GM19463 (cell line): Measurements from ENCODE around the gene CNGA3.

Experiments used
- ATAC-seq: cut with Tn5 transposase; IDR thresholded peaks from one replicate; pipeline ENCODE4 v1.9.1; 2021; ENCODE audit warnings: mild to moderate bottlenecking, moderate library complexity; ENCODE audit not compliant: unreplicated experiment

CNGA3 gene

DNA sequence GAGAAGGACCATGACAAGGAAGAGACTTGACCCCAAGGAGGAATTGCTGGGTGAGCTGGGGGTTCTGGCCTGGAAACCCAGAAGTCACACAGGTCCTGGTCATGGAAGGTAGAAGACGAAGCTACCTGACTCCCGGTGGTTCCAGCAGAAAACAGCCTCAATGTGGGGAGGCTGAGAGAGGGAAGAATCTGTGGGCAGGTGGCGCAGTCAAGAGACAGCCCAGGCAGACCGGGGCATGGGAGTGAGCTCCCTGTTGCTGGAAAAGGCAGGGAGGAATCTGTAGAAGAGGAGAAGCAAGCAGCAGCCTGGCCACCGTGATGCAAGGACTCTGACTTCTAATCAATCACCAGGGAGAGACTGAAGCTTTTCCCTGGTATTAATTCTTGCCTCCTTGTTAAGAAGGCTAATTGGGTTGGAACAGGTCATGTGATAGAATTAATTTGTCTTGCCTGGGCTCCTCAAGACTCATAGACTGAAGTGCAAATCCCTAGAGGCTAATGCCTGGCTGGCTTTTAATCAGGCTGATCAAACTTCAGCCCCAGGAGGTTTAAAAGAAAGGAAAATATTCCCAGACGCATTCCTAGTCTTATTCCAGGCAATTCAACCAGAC, 30.1 kb downstream of the CNGA3 start:
- ATAC-seq, result no peak

DNA sequence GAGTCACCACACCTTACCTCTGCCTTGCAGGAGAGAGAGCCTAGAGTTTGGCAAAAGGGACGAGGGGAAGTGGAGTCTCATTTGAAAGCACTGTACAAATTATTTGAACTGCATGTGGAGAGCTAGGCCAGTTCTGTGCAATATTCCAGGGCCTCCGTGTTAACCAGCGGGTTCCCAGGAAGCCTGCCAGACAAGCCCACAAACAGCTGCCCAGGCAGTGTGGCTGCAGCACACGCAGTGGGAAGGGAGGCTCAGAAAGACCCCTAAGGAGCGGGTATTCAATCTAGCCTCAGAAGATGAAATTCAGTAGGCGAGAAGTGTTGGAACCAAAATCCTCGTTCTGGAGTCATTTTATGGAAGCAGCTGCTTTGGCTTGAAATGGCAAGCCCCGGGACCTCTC, 30.7 kb downstream of the CNGA3 start:
- ATAC-seq, result no peak

DNA sequence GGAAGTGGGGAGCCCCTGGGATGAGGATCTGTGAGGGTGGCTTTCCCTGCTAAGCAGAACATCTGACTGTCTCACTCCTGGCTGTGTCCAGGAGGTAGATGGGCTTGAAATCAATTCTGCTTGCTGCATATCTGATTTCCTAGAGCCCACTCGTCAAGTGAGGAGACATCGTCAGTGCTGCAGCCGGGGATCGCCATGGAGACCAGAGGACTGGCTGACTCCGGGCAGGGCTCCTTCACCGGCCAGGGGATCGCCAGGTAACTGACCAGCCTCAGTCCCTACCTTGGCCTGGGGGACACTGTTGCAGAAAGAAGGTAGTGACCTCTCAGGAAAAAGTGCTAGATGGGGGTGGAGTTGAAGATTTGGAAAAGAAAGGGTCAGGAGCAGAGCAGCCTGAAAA, 31.3 kb downstream of the CNGA3 start:
- no peak for ATAC-seq

DNA sequence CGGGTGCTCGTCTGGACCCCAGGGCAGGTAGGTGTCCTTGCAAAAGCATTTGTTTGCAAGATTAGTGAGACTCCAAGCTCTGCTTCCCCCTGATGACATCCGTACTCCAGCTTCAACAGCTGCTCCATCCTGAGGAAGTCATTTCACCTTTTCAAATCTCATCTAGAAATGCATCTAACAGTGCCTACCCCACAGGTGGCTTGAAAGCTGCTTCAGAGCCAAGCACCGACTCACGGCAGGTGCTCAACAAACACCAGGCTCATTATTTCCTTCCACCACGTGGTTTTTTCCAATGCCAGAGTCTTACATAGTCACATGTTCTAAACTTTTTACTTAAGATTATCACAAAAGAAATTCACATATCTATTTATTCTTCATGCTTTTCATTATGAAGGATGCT, 31.9 kb downstream of the CNGA3 start:
- ATAC-seq, result no peak

DNA sequence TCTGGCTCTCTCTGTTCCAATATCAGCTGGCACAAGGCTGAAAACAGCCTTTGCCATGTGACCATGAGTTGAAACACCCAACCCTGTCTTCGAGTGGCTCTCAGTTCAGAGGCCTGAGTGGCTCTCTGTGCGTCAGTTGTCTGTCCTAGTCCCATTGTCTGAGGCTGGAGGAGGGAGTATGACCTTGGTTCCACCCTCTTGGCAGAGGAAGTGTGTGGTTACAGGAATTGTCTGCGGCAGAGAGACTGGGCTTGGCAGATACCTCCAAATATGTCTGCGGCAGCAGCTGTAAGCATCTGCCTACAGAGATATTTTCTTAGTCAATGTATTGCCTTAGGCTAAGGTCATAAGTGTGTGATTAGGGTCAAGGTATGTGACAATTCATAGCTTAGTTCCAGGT, 32.6 kb downstream of the CNGA3 start:
- no peak for ATAC-seq

DNA sequence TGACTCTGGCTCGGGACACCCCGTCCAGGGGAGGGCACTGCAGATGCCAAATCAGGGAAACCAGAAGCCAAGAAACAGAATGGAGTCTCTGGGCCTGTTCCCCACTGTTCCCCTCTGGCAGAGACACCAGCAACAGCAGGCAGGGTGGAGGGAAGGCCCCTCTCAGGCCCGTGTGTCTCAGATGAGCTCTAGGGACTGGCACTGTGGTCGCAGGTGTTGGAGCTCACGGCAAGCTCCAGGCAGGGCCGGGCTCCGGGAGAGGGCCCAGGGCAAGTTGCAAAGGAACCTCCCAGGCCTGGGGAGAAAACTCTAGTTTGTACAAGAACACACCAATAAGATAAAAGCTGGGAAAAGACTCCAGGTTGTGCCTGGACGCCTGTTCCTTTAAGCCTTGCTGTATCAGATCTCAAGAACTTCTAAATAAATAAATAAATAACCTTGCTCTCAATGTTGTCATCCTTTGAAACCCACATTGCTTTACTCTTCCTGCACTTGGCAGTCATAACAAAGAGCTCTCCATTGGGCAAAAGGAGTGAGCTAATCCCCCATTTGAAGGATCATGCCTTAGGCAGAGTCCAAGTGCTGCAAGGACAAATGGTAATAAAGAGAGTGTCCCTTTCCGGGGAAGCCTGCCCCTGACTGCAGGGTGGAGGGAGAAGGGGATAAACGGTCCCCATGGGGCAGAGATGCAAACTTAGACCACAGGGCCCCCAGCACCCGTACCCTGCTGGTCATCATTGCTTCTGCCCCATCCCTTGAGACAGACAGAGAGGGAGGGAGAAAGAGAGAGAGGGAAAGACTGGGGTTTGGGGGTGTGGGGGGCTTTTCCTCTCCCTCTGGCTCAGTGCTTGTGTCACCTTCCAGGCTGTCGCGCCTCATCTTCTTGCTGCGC, 33.3 kb downstream of the CNGA3 start:
- ATAC-seq, result no peak

DNA sequence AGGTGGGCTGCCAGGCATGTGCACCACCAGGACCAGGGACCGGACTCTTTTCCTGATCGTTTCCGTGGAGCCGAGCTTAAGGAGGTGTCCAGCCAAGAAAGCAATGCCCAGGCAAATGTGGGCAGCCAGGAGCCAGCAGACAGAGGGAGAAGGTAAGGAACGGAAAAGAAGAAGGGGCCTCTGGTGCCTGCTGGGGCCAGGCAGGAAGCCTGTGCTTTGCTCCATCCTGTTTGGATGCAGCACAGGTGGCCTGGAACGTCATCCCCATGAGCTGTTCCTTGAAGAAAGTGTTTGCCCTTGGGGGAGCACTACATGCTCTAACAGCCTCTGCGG, 33.9 kb downstream of the CNGA3 start:
- ATAC-seq, result no peak

DNA sequence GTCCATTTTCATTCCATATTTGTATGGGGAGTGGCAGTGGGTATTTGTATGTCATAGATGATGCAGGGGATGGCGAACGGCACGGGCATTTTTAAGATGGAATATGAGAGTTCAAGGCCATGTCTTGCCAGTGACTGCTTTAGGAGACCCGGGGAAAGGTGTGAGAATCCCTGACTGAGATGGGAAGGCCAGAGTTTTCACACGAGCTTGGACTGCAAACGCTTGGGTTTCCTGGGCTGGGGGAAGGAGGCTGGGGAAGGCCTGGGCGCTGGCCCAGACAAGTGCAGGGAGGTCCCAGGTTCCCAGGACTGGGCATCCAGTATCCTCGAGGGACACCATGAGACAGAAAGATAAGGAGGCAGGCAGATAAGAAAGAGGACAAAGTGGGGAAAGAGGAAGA, 35.2 kb downstream of the CNGA3 start:
- no peak for ATAC-seq

DNA sequence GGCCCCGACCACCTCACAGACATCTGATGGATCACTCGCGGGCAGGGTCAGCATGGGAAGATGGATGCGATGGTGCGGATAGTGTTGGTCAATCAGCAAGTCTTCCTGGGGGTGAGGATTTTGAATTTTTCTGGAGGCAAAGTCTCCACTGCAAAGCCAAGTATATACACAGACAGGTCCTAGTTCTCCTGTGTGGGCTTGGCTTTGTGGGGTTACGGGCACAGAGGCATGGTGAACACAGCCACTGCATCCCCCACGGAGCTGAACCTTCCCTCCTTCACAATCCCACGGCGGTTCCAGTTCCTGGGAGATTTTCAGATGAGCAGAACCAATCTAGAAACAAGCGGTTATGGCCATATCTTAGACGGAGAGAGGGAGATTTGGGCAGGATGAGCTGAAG, 35.8 kb downstream of the CNGA3 start:
- no peak for ATAC-seq

DNA sequence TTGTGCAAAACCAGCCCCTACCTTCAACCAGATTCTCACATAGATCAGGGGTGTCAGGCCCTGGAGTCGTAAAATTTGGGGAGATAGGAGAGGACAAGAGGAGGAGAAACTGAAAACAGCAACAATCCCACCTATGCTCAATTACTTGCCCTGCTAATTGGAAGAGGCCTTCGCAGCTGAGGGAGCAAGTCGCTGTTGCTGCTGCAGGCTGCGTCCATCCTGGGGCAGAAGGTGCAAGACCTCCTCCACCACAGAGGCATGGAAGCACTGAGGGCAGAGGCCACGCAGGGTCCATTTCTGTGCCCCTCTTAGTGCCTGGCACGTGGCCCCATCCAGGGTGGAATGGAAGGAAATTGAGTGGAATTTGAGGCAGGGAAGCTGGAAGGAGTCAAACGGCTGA, 36.5 kb downstream of the CNGA3 start:
- ATAC-seq, result no peak

DNA sequence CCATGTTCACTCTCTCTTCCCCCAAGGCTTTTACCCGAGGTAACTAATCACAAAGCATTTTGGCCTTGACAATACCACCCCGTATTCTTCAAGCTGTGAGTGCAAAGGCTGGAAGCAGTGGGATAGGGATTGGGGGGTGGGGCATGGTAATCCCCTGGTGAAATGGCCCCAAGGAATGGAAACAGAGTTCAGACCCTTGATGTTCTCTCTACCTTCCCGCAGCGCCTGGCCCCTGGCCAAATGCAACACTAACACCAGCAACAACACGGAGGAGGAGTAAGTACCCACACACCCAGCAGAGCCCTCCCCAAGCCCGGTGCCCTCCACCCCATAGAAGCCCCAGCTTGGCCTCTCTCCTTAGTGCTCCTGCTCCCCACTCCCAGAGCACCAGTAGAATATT, 36.9 kb downstream of the CNGA3 start:
- no peak for ATAC-seq

DNA sequence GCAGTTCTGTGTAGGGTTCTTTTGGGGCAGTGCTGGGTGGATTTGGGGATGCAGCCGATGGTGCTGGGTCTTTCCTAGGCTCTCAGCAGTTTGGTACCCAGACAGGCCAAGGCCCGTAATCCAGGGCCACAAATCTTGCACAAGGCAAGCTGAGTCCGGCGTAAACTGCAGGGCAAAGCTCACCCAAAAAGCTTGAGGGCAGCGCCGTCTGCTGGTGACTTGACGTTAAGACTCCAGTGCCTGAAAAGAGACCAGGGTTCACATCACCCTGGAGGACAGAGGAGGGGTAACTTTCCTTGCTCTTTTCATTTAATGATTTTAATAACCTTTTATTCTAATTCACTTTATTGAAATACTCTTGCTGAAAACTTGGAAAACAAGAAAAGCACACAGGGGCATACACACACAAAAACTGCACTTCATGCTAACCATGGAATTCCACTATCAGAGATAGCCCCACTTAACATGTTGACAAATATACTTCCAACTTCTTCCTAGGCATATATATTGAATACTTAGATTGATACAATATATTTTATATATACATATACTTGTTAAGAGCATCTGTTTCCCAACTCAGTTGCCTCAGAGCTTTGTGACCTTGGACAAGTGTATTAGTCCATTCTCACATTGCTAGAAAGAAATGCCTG, 38.9 kb downstream of the CNGA3 start:
- no peak for ATAC-seq

DNA sequence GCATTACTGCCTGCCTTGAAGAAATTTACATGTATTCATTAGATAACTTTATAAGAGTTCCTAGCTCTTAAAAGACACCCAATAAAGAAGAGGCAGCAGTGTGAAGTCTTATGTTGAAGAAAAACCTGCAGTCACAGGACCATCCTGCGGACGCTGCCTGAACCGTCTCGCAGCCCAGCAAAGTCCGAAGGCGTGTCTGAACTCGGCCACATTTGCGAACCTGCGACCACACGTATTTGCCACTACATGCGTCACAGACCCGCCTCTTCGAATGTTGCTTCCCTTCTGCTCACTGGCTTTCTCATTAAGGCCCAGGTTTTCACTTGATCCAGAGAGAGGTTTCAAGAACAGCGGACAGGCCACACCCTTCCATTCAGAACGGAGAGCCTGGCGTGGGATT, 41.2 kb downstream of the CNGA3 start:
- ATAC-seq, result no peak

DNA sequence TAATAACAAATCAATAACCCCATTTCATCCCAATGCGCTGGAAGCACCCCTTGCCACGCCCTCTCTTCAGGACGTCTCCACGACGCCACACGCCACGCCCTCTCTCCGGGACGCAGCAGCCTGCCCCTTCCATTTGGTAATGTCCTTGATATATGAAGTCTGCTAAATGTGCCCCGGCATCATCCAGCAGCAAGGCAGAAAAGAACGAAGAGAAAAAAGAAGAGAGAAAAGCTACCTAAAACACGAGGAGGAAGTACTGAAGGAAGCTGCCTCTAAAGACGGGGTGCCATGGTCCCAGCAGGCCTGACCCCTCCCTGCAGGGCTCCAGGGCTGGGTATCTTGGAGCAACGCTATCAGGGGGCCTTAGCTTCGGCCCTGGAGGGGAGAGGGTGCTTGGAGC, 41.8 kb downstream of the CNGA3 start:
- ATAC-seq, result no peak

DNA sequence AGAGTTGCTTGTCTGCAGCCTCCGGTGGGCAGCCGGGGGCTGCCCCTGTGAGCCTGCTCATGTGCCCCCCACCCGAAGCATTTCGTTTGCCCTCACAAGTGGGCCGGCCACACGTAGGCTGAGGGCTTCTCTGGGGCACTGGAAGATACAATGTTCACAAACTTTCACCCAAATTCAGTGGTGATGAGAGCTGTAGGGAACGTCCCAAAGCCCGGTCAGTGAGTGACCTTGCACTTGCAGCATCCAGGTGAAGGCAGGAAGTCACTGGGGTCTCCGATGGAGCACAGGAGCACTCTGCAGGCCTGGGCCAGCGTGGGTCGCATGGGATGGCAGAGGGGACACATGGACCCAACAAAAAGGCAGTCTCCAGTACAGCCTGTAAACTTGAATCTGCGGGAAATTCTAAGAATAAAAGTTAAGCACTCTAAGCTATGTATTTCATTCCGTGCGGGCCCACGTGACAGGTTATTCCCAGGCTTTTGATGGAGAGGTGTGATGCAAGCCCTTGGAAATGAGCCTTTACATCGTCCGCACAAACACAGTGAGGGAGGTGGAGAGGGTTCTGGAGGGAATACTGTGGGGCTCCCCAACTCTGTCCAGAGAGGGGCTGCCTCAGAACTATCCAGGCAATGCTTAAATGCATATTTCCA, 42.5 kb downstream of the CNGA3 start:
- no peak for ATAC-seq

DNA sequence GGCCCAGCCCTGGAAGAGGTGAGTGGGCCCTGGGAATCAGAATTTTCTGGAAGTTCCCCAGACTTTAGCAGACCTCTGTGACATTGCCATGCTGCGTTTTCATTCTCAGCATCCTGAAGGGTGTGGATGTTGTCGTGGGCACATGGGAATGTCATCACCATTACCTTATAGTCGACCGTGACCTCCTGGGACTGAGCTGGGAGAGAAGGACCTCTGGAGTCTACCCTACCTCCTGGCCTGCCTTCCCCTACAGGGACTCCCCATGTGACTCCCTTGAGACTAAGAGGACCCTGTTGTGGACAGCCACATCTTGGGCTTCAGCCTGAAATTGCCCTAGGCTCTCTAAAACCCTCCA, 43.0 kb downstream of the CNGA3 start:
- no peak for ATAC-seq

DNA sequence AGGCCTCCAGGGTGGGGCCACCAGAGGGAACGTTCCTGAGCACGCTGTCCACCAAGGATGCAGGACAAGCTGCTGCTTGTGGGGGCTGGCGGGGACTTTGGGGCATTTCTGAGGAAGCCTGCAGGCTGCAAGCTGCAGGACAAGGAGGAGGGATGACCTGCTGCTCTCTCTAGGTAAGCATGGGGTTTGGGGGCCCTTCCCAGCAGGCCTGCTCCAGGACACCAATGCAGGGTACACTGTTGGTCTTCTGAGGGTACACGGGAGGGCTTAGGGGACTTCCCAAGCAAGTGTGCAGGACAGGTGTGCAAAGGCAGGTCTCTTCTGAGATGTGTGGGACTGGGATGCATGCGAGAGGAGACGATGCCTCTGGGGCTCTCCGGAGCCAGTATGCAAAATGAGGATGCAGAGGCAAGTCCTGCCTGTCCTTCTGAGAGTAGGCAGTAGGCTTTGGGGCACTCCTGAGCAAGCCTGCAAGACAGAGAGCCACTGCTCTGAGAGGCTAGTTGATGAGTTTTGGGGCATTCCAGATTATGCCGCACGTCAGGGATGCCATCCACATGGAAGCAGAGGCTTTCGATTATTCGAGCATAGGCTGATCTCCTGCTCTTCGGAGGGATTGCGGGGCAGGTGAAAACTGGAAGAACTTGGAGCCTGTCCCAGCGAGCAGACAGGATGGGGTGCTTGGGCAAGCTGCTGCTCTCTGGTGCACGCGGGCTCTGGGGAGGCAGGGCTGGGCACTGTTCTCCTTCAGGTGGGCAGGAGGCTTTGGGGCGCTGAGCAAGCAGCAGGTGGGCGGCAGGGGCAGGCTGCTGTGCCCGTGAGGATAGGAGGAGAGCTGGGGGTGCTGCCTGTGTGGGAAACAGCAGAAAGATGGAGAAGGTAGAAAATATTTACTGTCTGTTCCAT, 44.6 kb downstream of the CNGA3 start:
- no peak for ATAC-seq

DNA sequence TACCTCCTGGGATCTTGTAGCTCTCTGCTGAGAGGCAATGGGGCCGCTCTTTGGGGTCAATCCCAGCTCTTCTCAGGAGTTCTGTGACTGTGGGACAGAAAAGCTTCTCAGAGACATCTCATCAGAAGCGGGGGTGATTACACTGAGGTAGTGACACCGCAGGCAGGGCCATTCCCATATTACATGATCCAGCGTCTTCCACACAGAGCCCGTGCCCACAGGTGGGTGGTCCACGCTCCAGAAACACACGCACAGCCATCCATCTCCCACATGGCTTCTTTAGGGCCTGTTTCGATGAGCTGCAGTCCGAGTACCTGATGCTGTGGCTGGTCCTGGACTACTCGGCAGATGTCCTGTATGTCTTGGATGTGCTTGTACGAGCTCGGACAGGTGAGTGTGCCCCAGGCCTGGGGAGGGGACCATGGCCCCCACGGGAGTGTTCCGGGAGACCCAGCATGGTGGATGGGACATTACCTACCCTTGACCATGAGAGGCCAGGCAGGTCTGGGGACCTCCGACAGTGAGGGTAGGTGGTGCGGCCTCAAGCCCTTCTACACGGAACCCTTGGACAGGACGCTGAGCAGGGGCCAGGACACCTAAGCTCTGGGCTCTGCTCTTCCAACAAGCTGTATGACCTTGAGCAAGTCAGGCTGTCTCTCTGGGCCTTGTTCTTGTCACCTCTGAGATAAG, 45.5 kb downstream of the CNGA3 start:
- no peak for ATAC-seq

DNA sequence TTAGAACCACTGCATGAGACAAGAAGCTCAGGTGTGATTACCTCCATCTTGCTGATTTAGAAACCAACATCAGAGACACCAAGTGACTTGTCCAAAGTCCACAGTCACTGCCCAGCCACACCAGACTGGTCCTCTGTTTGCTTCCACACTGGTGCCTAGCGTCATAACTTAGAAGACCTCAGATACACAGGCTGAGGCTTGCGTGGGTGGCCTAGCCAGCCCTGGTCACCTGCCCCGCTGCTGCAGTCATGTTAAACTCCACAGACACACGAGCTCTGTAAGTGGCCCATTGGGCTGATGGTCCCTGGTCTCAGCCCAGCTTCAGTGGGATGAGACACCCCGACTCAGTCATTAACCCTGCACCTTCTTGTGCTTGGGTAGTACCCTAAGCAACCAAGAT, 47.1 kb downstream of the CNGA3 start:
- no peak for ATAC-seq

DNA sequence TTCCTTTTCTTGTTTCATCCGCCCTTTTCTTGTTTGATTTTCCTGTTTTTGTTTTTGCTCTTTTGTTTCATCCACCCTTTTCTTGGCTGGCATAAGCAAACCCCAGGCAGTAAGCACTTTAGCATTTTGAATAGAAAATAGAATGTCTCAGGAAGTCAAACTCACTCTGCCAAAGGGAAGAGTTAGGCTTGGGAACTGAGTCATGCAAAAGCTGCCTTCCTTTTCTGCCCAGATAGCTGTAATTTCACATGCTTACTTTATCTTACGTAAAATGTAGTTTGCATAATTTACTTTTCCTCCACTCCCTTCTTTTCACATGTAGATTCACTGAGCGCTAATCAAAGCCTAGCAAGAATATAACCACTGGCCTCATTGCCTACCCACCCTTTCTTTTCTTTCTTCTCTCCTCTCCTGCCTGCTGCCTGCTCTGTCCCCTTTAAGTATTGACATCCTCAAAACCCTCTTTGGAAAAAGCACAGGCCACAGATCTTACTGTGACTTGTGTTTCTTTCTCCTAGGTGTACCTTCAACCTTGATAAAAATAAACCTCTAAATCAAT, 48.4 kb downstream of the CNGA3 start:
- no peak for ATAC-seq
